PC-9 (cell line): Measurements from ENCODE around the gene NUCB1. TPM values are rescaled to one million over a fixed set of nuclear protein-coding genes. Genes with fewer than 3 reads are reported as not detected.
"Not testable (repeated sequence)": the region's sequence is repeated elsewhere in the genome, so short reads cannot be mapped to it uniquely, and the experiment has no call there.

Experiments used
- BruUV-seq: library from RNA; stranded (reverse); fragments of 400-500 nt; replicated peaks from 2 replicates; lab custom pipeline; 2021; lab: Mats Ljungman, UMichigan
- CTCF ChIA-PET: fragments of 300-600 bp; sonication (Branson Sonifier 250); formaldehyde crosslinking; loops from one replicate; lab custom pipeline; 2022; ENCODE audit warnings: antibody characterized with exemption; lab: Charles Lee
- POLR2A ChIA-PET: fragments of 300-600 bp; sonication (Branson Sonifier 250); formaldehyde crosslinking; loops from one replicate; lab custom pipeline; 2022; ENCODE audit warnings: antibody characterized with exemption; ENCODE audit not compliant: unreplicated experiment; lab: Charles Lee
- DNase-seq, 2 experiments: peaks; one replicate each; pipeline versions ENCODE4 v3.0.0 to v3.0.0-alpha.2; 2015 to 2022; ENCODE audit warnings: mixed read lengths in 1 of 2
- H2AFZ ChIP-seq: fragments of 200-600 bp; sonication (generic); 2 replicates; pipeline ENCODE4 v1.8.1; 2017; ENCODE audit warnings: antibody characterized with exemption
- H3F3A ChIP-seq: fragments of 200-600 bp; sonication (generic); 2 replicates; pipeline ENCODE4 v1.8.1; 2017; ENCODE audit warnings: antibody characterized with exemption, mild to moderate bottlenecking, low read depth; ENCODE audit not compliant: insufficient read depth
- H3K27ac ChIP-seq: fragments of 200-600 bp; sonication (generic); 2 replicates; pipeline ENCODE4 v1.6.1; 2016; ENCODE audit warnings: mixed run types
- H3K27me3 ChIP-seq: fragments of 200-600 bp; sonication (generic); 2 replicates; pipeline ENCODE4 v1.6.1; 2016; ENCODE audit warnings: low read depth, mixed run types; ENCODE audit not compliant: insufficient read depth
- H3K36me3 ChIP-seq: fragments of 200-600 bp; sonication (generic); 2 replicates; pipeline ENCODE4 v1.6.1; 2016; ENCODE audit warnings: low read depth, mixed run types
- H3K4me1 ChIP-seq: fragments of 200-600 bp; sonication (generic); replicated peaks from 2 replicates; pipeline ENCODE4 v1.6.1; 2016; ENCODE audit warnings: mixed run types; ENCODE audit not compliant: insufficient read depth
- H3K4me2 ChIP-seq: fragments of 200-600 bp; sonication (generic); 2 replicates; pipeline ENCODE4 v1.6.1; 2017; ENCODE audit warnings: mixed run types
- H3K4me3 ChIP-seq: fragments of 200-600 bp; sonication (generic); 2 replicates; pipeline ENCODE4 v1.6.1; 2016; ENCODE audit warnings: mixed run types
- H3K79me2 ChIP-seq: fragments of 200-600 bp; sonication (generic); 2 replicates; pipeline ENCODE4 v1.6.1; 2017; ENCODE audit warnings: low read depth, mixed run types
- H3K9me2 ChIP-seq: fragments of 200-600 bp; sonication (generic); 2 replicates; pipeline ENCODE4 v1.8.1; 2017; ENCODE audit warnings: mild to moderate bottlenecking; ENCODE audit not compliant: insufficient read depth
- H3K9me3 ChIP-seq: fragments of 200-600 bp; sonication (generic); 2 replicates; pipeline ENCODE4 v1.8.1; 2016; ENCODE audit warnings: low read depth; ENCODE audit not compliant: insufficient read depth
- H4K20me1 ChIP-seq: fragments of 200-600 bp; sonication (generic); 2 replicates; pipeline ENCODE4 v1.8.1; 2017; ENCODE audit not compliant: insufficient read depth
- CTCF ChIP-seq: fragments of 200-600 bp; sonication (generic); conservative IDR thresholded peaks from 2 replicates; pipeline ENCODE4 v1.6.1; 2017; ENCODE audit warnings: mixed run types, antibody characterized with exemption, mild to moderate bottlenecking, moderate library complexity
- EZH2 ChIP-seq: fragments of 200-600 bp; sonication (generic); IDR thresholded peaks from 2 replicates; pipeline ENCODE4 v1.8.0; 2017; ENCODE audit warnings: antibody characterized with exemption, low read depth
- intact Hi-C: fragments of 100-400 bp; cut with micrococcal nuclease; formaldehyde crosslinking; loops from one replicate; pipeline ENCODE4 v1.10.0; 2022; ENCODE audit not compliant: unreplicated experiment
- total RNA-seq: library from RNA; stranded (reverse); gene quantifications from 2 replicates; pipeline ENCODE4 v1.2.3, GENCODE V29; 2021

NUCB1 gene
- total RNA-seq, 1 experiment from 2014 or later, result 185 TPM

- Histone ChIP-seq H3K79me2 (no peaks in the 10 kb centered on the region), H3F3A (no peaks in the 10 kb centered on the region; the same call in 1 of the 2 replicates), H3K36me3 (peaks cover 17% of the 10 kb centered on the region; the same call in 1 of the 2 replicates), H3K9me3 (no peaks in the 10 kb centered on the region), H3K9me2 (no peaks in the 10 kb centered on the region), H3K4me1 (no peaks in the 10 kb centered on the region), H3K27ac (no peak overlapping the region), H3K4me3 (no peak overlapping the region), H2AFZ (no peak overlapping the region), H3K4me2 (no peak overlapping the region), H3K27me3 (no peaks in the 10 kb centered on the region), H4K20me1 (no peaks in the 10 kb centered on the region)
- CTCF ChIA-PET, result no interaction called here
- POLR2A ChIA-PET, result interaction anchor here (0.6 to 0.7 kb wide), 2 partner anchors 63 to 113 kb away, joined by 3 to 5 read pairs; no protein-coding TSS in a partner anchor
- no peak for DNase-seq
- BruUV-seq, result no TSS peak
- intact Hi-C loops, result no loop called here
- TF ChIP-seq EZH2, result no peak
Observed at GRCh38 chr19:48915757-48916156, 15.6 kb downstream of the NUCB1 start.

GRCh38 chr19:48918071-48918470, 18.0 kb downstream of the NUCB1 start:
- no peak overlapping the region for H3K4me2 ChIP-seq
- ChIA-PET CTCF (interaction anchor here (0.6 kb wide), 1 partner anchor 18 kb away, joined by 4 read pairs; the partner anchor contains the start of gene NUCB1), POLR2A (interaction anchor here (0.6 to 0.7 kb wide), 2 partner anchors 46 to 473 kb away, joined by 3 to 4 read pairs; no protein-coding TSS in a partner anchor)
- H2AFZ ChIP-seq, result no peak overlapping the region
- H3K79me2 ChIP-seq, result no peaks in the 10 kb centered on the region
- no TSS peak for BruUV-seq
- TF ChIP-seq EZH2, result no peak
- TF ChIP-seq CTCF, result no peak
- no peaks in the 10 kb centered on the region for H3K27me3 ChIP-seq
- H3K9me2 ChIP-seq, result no peaks in the 10 kb centered on the region
- no peak for DNase-seq
- no peaks in the 10 kb centered on the region for H4K20me1 ChIP-seq
- no peak overlapping the region for H3K4me3 ChIP-seq
- no peaks in the 10 kb centered on the region for H3K4me1 ChIP-seq
- H3K36me3 ChIP-seq, result peaks cover 6% of the 10 kb centered on the region; the same call in 1 of the 2 replicates
- intact Hi-C loops, result no loop called here
- H3F3A ChIP-seq, result no peaks in the 10 kb centered on the region
- H3K27ac ChIP-seq, result no peak overlapping the region
- H3K9me3 ChIP-seq, result no peaks in the 10 kb centered on the region

GRCh38 chr19:48918801-48919247, 18.7 kb downstream of the NUCB1 start:
- Histone ChIP-seq H3K9me3 (no peaks in the 10 kb centered on the region), H3K9me2 (no peaks in the 10 kb centered on the region), H2AFZ (no peak overlapping the region), H3K4me3 (no peak overlapping the region), H3K4me1 (no peaks in the 10 kb centered on the region), H4K20me1 (no peaks in the 10 kb centered on the region), H3K36me3 (peaks cover 6% of the 10 kb centered on the region; the same call in 1 of the 2 replicates), H3K4me2 (no peak overlapping the region), H3F3A (peaks cover 3% of the 10 kb centered on the region; the same call in 1 of the 2 replicates), H3K27me3 (no peaks in the 10 kb centered on the region), H3K79me2 (no peaks in the 10 kb centered on the region), H3K27ac (no peak overlapping the region)
- POLR2A ChIA-PET, result interaction anchor here (0.6 to 0.7 kb wide), 3 partner anchors 45 to 472 kb away, joined by 3 to 4 read pairs (median 3); no protein-coding TSS in a partner anchor
- BruUV-seq, result no TSS peak
- intact Hi-C loops, result no loop called here
- CTCF ChIA-PET, result interaction anchor here (0.5 to 0.6 kb wide), 2 partner anchors 19 to 45 kb away, joined by 3 to 4 read pairs; partner anchors contain the start of gene NUCB1
- TF ChIP-seq CTCF (no peak), EZH2 (no peak)
- no peak for DNase-seq

GRCh38 chr19:48919271-48919670, 19.2 kb downstream of the NUCB1 start:
- intact Hi-C loops, DNase-seq, CTCF ChIA-PET, H3K4me2 ChIP-seq, H4K20me1 ChIP-seq, H3K27me3 ChIP-seq, H3K79me2 ChIP-seq, H3K9me3 ChIP-seq, H3F3A ChIP-seq, H3K4me3 ChIP-seq, H2AFZ ChIP-seq, H3K9me2 ChIP-seq, H3K4me1 ChIP-seq, H3K36me3 ChIP-seq, H3K27ac ChIP-seq, BruUV-seq: not testable (repeated sequence)
- POLR2A ChIA-PET, result interaction anchor here (0.6 kb wide), 1 partner anchor 100 kb away, joined by 3 read pairs; no protein-coding TSS in a partner anchor
